Progenitor cell of endocrine pancreas (in vitro differentiated cells): ENCODE data around the gene EXOC7. TPM values are rescaled to one million over a fixed set of nuclear protein-coding genes. Genes with fewer than 3 reads are reported as not detected.
A peak's percentile ranks its signal among the peaks of the same experiment; 100 is the strongest.

Experiments
- DNase-seq: peaks from one replicate; pipeline ENCODE4 v3.0.0; 2021; ENCODE audit warnings: low spot score; ENCODE audit not compliant: unreplicated experiment
- H3K27ac Mint-ChIP-seq: 2 replicates; pipeline ENCODE4 v1.8.0; 2021; ENCODE audit warnings: mild to moderate bottlenecking, moderate library complexity, mixed read lengths
- H3K27me3 Mint-ChIP-seq: 2 replicates; pipeline ENCODE4 v1.8.0; 2021; ENCODE audit warnings: mixed read lengths
- H3K36me3 Mint-ChIP-seq: 2 replicates; pipeline ENCODE4 v1.8.0; 2022; ENCODE audit warnings: mixed read lengths; ENCODE audit not compliant: insufficient read depth
- H3K4me1 Mint-ChIP-seq: 2 replicates; pipeline ENCODE4 v1.8.0; 2021; ENCODE audit warnings: low read depth, mixed read lengths
- H3K4me3 Mint-ChIP-seq: 2 replicates; pipeline ENCODE4 v1.8.0; 2021; ENCODE audit warnings: low read depth, mild to moderate bottlenecking, moderate library complexity, mixed read lengths
- H3K9me3 Mint-ChIP-seq: 2 replicates; pipeline ENCODE4 v1.8.0; 2021; ENCODE audit warnings: low read depth, mixed read lengths
- microRNA-seq: library from miRNA; unstranded; fragments of <30 nt; microRNA quantifications from one replicate; pipeline ENCODE4 v1.1.0, GENCODE V29; 2020; ENCODE audit warnings: borderline number of aligned reads; ENCODE audit not compliant: unreplicated experiment
- total RNA-seq: library from RNA; stranded (reverse); gene quantifications from 2 replicates; pipeline ENCODE4 v1.2.1, GENCODE V29; 2021
- TF ChIP-seq, protein P1 (sequence below): fragments of 200-600 bp; sonication (generic); IDR thresholded peaks from one replicate; pipeline ENCODE4 v1.5.0; 2021; ENCODE audit warnings: antibody characterized with exemption, mild to moderate bottlenecking; ENCODE audit not compliant: unreplicated experiment

EXOC7 gene
- total RNA-seq, 1 donor from 2014 or later = 354 TPM

DNA sequence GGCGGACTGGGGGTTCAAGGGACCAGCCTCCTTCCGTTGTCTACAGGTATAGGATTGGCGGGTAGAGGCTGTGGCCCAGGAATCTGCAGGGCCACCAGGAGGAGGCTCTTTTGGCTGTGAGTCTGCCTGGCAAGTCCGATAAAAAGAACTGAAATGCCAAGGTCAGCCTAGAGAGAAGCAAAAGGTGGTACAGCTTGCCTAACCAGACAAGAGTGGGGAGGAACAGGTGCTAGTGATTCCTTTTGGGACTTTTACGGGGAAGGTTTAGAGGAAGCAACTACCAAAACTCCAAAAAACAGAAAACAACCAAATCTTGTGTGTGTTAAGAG is 70.8 kb downstream of the EXOC7 start:
- no peaks in the 10 kb centered on the region for H3K9me3 Mint-ChIP-seq
- TF ChIP-seq, protein P1, sequence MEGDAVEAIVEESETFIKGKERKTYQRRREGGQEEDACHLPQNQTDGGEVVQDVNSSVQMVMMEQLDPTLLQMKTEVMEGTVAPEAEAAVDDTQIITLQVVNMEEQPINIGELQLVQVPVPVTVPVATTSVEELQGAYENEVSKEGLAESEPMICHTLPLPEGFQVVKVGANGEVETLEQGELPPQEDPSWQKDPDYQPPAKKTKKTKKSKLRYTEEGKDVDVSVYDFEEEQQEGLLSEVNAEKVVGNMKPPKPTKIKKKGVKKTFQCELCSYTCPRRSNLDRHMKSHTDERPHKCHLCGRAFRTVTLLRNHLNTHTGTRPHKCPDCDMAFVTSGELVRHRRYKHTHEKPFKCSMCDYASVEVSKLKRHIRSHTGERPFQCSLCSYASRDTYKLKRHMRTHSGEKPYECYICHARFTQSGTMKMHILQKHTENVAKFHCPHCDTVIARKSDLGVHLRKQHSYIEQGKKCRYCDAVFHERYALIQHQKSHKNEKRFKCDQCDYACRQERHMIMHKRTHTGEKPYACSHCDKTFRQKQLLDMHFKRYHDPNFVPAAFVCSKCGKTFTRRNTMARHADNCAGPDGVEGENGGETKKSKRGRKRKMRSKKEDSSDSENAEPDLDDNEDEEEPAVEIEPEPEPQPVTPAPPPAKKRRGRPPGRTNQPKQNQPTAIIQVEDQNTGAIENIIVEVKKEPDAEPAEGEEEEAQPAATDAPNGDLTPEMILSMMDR = no peak
- H3K4me3 Mint-ChIP-seq = no peak overlapping the region
- H3K27me3 Mint-ChIP-seq = no peaks in the 10 kb centered on the region
- H3K4me1 Mint-ChIP-seq = peaks cover 9% of the 10 kb centered on the region
- H3K27ac Mint-ChIP-seq = no peak overlapping the region
- no peaks in the 10 kb centered on the region for H3K36me3 Mint-ChIP-seq
- DNase-seq = no peak

DNA sequence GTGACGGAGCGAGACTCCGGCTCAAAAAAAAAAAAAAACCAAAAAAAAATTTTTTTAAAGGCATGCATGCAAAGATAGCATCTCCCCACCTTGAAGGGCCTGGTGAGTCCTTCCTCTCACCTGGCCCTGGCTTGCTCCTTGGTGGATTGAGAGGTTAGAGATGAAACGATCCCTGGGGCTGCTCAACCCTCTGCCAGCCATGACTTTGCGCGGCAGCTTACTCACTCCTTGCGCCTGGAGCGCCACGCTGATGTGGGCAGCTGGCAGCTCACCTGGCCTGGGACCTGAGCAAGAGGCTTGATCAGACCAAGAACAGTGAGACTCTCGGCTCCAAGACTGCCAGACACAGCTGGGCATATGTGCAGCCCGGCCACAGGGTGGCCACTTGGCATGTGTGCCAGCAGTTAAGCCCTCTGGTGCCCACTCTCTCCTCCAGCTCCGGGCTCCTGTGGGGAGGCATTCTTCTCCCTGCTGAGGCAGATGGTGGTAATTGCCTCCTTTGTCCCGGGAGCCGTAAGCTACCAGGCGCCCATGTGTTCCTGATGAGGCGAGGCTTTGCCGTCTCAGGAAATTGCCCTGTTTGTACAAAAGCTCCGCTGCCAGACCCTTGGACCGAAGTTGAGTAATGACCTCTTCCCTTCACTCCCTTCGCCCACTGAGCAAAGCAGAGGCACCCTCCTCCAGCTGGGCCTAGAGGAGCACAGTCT is 71.4 kb downstream of the EXOC7 start:
- H3K27me3 Mint-ChIP-seq = no peaks in the 10 kb centered on the region
- no peak overlapping the region for H3K4me3 Mint-ChIP-seq
- TF ChIP-seq, protein P1 = no peak
- DNase-seq = no peak
- H3K27ac Mint-ChIP-seq = no peak overlapping the region
- peaks cover 10% of the 10 kb centered on the region for H3K4me1 Mint-ChIP-seq
- no peaks in the 10 kb centered on the region for H3K36me3 Mint-ChIP-seq
- H3K9me3 Mint-ChIP-seq = no peaks in the 10 kb centered on the region

Small RNAs within 50 kb of the gene (microRNA-seq; reads per million reads assigned to microRNA genes)
- 21.5 reads per million, percentile 31 among the genes with 10 or more reads in this experiment for gene MIR6868

Other genes with a start within 250 kb of the EXOC7 start
- gene WBP2, start 248.5 kb downstream of the EXOC7 start, total RNA-seq = 47.9 and 57.7 TPM in 2 replicates
- 0.42 and 1.0 TPM in 2 replicates for gene TRIM47, start 225.2 kb downstream of the EXOC7 start, total RNA-seq
- 13.9 and 17.1 TPM in 2 replicates for gene TRIM65, start 206.8 kb downstream of the EXOC7 start, total RNA-seq
- gene MRPL38, start 198.9 kb downstream of the EXOC7 start, total RNA-seq = 82.7 and 94.0 TPM in 2 replicates
- gene FBF1, start 162.7 kb downstream of the EXOC7 start, total RNA-seq = 24.8 and 29.9 TPM in 2 replicates
- 54.6 and 54.7 TPM in 2 replicates for gene ACOX1, start 124.6 kb downstream of the EXOC7 start, total RNA-seq
- 19.8 and 23.9 TPM in 2 replicates for gene TEN1, start 124.5 kb downstream of the EXOC7 start, total RNA-seq
- gene CDK3, start 102.9 kb downstream of the EXOC7 start, total RNA-seq = 17.0 and 21.6 TPM in 2 replicates
- gene EVPL, start 76.5 kb downstream of the EXOC7 start, total RNA-seq = 0.05 TPM in 1 of 2 replicates, not detected in the other
- 74.9 and 79.4 TPM in 2 replicates for gene SRP68, start 31.3 kb downstream of the EXOC7 start, total RNA-seq
- gene GALR2, start 29.0 kb downstream of the EXOC7 start, total RNA-seq = 1.0 and 1.1 TPM in 2 replicates
- 0.36 and 0.96 TPM in 2 replicates for gene ZACN, start 24.6 kb downstream of the EXOC7 start, total RNA-seq
- 18.6 and 19.0 TPM in 2 replicates for gene FOXJ1, start 37.5 kb upstream of the EXOC7 start, total RNA-seq
- gene RNF157, start 136.7 kb upstream of the EXOC7 start, total RNA-seq = 43.5 and 45.9 TPM in 2 replicates
- 31.2 and 36.3 TPM in 2 replicates for gene UBALD2, start 161.6 kb upstream of the EXOC7 start, total RNA-seq
- gene QRICH2, start 204.5 kb upstream of the EXOC7 start, total RNA-seq = 16.0 and 18.5 TPM in 2 replicates